Sigmoid colon (tissue), 7 donors: ENCODE data around the gene TICAM2. TPM values are rescaled to one million over a fixed set of nuclear protein-coding genes. Genes with fewer than 3 reads are reported as not detected.

Experiments
- DNase-seq: peaks from one replicate; pipeline ENCODE4 v3.0.0-alpha.2; 2019
- H3K27ac ChIP-seq, 4 donors: fragments of 200-600 bp; sonication (generic); one replicate each; pipeline ENCODE4 v1.5.1; 2016 to 2019; ENCODE audit warnings: mild to moderate bottlenecking in 1 of 4
- H3K27me3 ChIP-seq, 3 donors: fragments of 200-600 bp; sonication (generic); one replicate each; pipeline ENCODE4 v1.5.1; 2019; ENCODE audit warnings: mild to moderate bottlenecking in 1 of 3
- H3K36me3 ChIP-seq, 4 donors: fragments of 200-600 bp; sonication (generic); one replicate each; pipeline ENCODE4 v1.5.1; 2016 to 2019
- H3K4me1 ChIP-seq, 4 donors: fragments of 200-600 bp; sonication (generic); one replicate each; pipeline ENCODE4 v1.5.1; 2017 to 2019
- H3K4me3 ChIP-seq, 4 donors: fragments of 200-600 bp; sonication (generic); one replicate each; pipeline ENCODE4 v1.5.1; 2017 to 2019; ENCODE audit warnings: mild to moderate bottlenecking in 2 of 4, moderate library complexity in 1 of 4
- H3K9me3 ChIP-seq, 4 donors: fragments of 200-600 bp in 3 of 4; sonication (generic) in 3 of 4; one replicate each; pipeline versions ENCODE4 v1.5.1 to v1.6.1; 2013 to 2019
- CTCF ChIP-seq, 4 experiments: fragments of 450-650 bp in 3 of 4; fragments of 200-600 bp in 1 of 4; IDR thresholded peaks; one replicate each; pipeline ENCODE4 v1.5.1; 2016 to 2019; ENCODE audit warnings: antibody characterized with exemption in 4 of 4, mild to moderate bottlenecking in 3 of 4, moderate library complexity in 2 of 4
- EP300 ChIP-seq, 4 donors: sonication (generic); formaldehyde crosslinking; IDR thresholded peaks; one replicate each; pipeline ENCODE4 v1.6.1; 2017; ENCODE audit warnings: antibody characterized with exemption in 4 of 4
- POLR2A ChIP-seq, 2 donors: fragments of 450-650 bp; IDR thresholded peaks; one replicate each; pipeline ENCODE4 v1.6.1; 2016; ENCODE audit warnings: antibody characterized with exemption in 2 of 2, mild to moderate bottlenecking in 2 of 2, moderate library complexity in 2 of 2
- POLR2AphosphoS5 ChIP-seq, 4 donors: sonication (generic); formaldehyde crosslinking; IDR thresholded peaks; one replicate each; pipeline ENCODE4 v1.6.1; 2017; ENCODE audit warnings: antibody characterized with exemption in 4 of 4
- WGBS, 2 donors: extraction: QIAGEN DNeasy Blood & Tissue Kit; methylation state at CpG; one replicate each; pipeline ENCODE4 v1.1.7; 2013; 5-methylcytosine and 5-hydroxymethylcytosine counted together
- intact Hi-C: fragments of 100-400 bp; cut with DNase I; formaldehyde crosslinking; loops from one replicate; pipeline ENCODE4 v1.15.1; 2023
- polyA plus RNA-seq, 3 donors: library from polyadenylated mRNA; stranded (reverse); fragments of 200-250 nt; gene quantifications; one replicate each; pipeline ENCODE4 v1.2.3, GENCODE V29; 2013
- total RNA-seq, 4 donors: library from RNA; depleted of rRNA; stranded (reverse); fragments of >200 nt; gene quantifications; one replicate each; pipeline ENCODE4 v1.1.0, GENCODE V29; 2016
- donor health status: healthy with polysubstance abuse.
- donor health status: Bipolar disorder and iron deficiency.
- donor health status: healthy.

The TICAM2 gene
- total and polyA plus RNA-seq, 7 donors, result 0.95 to 3.9 (median 2.0) TPM; not detected in 1

GRCh38 chr5:115641948-115642347, 39.7 kb upstream of the TICAM2 start:
- Histone ChIP-seq H3K27ac (no peak overlapping the region), H3K27me3 (no peaks in the 10 kb centered on the region), H3K4me1 (no peaks in the 10 kb centered on the region), H3K4me3 (no peak overlapping the region), H3K36me3 (no peaks in the 10 kb centered on the region), H3K9me3 (no peaks in the 10 kb centered on the region)
- TF ChIP-seq EP300 (IDR thresholded peaks at IDR 0.05) (no peak), POLR2A (IDR thresholded peaks at IDR 0.05) (no peak), CTCF (IDR thresholded peaks at IDR 0.05) (no peak), POLR2AphosphoS5 (IDR thresholded peaks at IDR 0.05) (no peak)
- intact Hi-C loops, result no loop called here
- no peak for DNase-seq
- WGBS, 2 donors, result 91 to 95% methylated on average over 1 of the region's 1 CpG

DNA sequence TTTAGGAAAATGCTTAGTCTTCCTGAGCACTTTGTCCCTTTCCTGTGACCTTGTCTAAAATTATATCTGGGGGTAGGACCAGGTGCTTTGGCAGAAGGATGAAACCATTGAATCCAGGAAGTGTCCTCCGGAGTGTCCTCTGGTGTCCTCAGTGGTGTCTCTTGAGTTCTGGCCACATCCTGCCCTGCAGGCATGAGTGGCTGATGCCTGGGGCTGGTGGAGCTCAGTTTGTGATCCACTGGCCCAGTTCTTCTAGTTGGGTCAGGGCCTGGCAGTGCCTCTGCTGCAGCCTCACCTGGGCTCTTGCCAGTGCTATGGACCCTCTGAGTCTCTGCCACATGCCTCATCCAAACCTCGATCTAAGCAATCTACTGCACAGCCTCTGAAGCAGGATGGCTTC, 38.0 kb upstream of the TICAM2 start:
- Histone ChIP-seq H3K36me3 (no peaks in the 10 kb centered on the region), H3K4me1 (no peaks in the 10 kb centered on the region), H3K27ac (no peak overlapping the region), H3K27me3 (no peaks in the 10 kb centered on the region), H3K9me3 (no peaks in the 10 kb centered on the region), H3K4me3 (no peak overlapping the region)
- no peak for TF ChIP-seq CTCF (IDR thresholded peaks at IDR 0.05)
- TF ChIP-seq POLR2AphosphoS5 (IDR thresholded peaks at IDR 0.05), result no peak
- TF ChIP-seq EP300 (IDR thresholded peaks at IDR 0.05), result no peak
- no peak for TF ChIP-seq POLR2A (IDR thresholded peaks at IDR 0.05)
- intact Hi-C loops, result no loop called here
- 88 to 92% methylated on average over 2 of the region's 2 CpGs for WGBS, 2 donors
- DNase-seq, result no peak

DNA sequence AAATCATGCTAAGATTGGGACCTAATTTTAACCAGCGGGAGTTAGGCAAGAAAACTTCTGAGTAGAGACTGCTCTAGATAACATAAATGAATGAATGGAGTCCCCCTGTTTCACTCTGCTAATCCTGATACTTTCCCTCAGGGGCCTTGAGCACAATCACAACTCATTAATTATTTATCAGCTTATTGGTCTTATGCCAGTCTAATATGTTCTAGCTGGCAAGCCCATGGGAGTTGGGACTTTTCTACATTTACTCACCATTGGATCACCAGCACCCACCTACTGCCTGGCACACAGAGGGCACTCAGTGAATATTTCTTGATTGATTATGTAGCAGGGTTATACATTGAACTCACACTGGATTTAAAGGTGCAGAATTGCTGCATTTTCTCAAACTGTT, 37.1 kb upstream of the TICAM2 start:
- WGBS, 2 donors, result 91% methylated on average over 1 of the region's 1 CpG
- Histone ChIP-seq H3K27ac (no peak overlapping the region), H3K9me3 (no peaks in the 10 kb centered on the region), H3K36me3 (no peaks in the 10 kb centered on the region), H3K4me3 (no peak overlapping the region), H3K27me3 (no peaks in the 10 kb centered on the region), H3K4me1 (peaks cover 0 to 1% (median 0%) of the 10 kb centered on the region in 4 donors)
- TF ChIP-seq CTCF (IDR thresholded peaks at IDR 0.05) (no peak), POLR2A (IDR thresholded peaks at IDR 0.05) (no peak), POLR2AphosphoS5 (IDR thresholded peaks at IDR 0.05) (no peak), EP300 (IDR thresholded peaks at IDR 0.05) (no peak)
- DNase-seq, result no peak
- intact Hi-C loops, result no loop called here

GRCh38 chr5:115637507-115637906, 35.2 kb upstream of the TICAM2 start:
- no peaks in the 10 kb centered on the region for H3K27me3 ChIP-seq
- H3K4me3 ChIP-seq, result no peak overlapping the region
- H3K4me1 ChIP-seq, result peaks cover 0 to 5% (median 0%) of the 10 kb centered on the region in 4 donors
- H3K36me3 ChIP-seq, result no peaks in the 10 kb centered on the region
- H3K9me3 ChIP-seq, result no peaks in the 10 kb centered on the region
- WGBS, 2 donors, result 73 to 84% methylated on average over 4 of the region's 4 CpGs
- no peak for DNase-seq
- TF ChIP-seq EP300 (IDR thresholded peaks at IDR 0.05) (no peak), CTCF (IDR thresholded peaks at IDR 0.05) (no peak), POLR2A (IDR thresholded peaks at IDR 0.05) (no peak), POLR2AphosphoS5 (IDR thresholded peaks at IDR 0.05) (no peak)
- intact Hi-C loops, result no loop called here
- H3K27ac ChIP-seq, result no peak overlapping the region

DNA sequence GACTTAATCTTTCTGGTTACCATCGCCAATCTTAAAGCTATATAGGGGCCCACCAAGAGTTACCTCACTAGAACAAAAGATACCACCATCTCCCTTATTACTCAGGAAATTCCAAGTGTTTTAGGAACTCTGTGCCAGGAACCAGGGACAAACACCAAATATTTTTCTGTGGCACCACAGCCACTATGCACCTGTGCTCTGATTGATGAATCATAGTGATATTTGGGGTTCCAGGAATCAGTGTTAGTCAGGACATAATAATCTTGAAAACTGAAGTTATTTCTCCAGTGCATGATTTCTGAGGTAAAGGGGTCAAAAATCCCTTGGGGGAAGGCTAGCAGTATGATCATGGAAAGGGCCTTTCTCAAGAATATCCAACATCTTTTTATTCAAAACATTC, 33.7 kb upstream of the TICAM2 start:
- TF ChIP-seq POLR2A (IDR thresholded peaks at IDR 0.05) (no peak), CTCF (IDR thresholded peaks at IDR 0.05) (no peak), POLR2AphosphoS5 (IDR thresholded peaks at IDR 0.05) (no peak), EP300 (IDR thresholded peaks at IDR 0.05) (no peak)
- no peak overlapping the region for H3K27ac ChIP-seq
- no peaks in the 10 kb centered on the region for H3K27me3 ChIP-seq
- H3K9me3 ChIP-seq, result no peaks in the 10 kb centered on the region
- intact Hi-C loops, result no loop called here
- no peak overlapping the region for H3K4me3 ChIP-seq
- H3K4me1 ChIP-seq, result peaks cover 0 to 5% (median 0%) of the 10 kb centered on the region in 4 donors
- DNase-seq, result no peak
- 84% methylated on average over 1 of the region's 1 CpG for WGBS, 2 donors
- no peaks in the 10 kb centered on the region for H3K36me3 ChIP-seq
